Mucosa of gallbladder (tissue), 1 donor: ENCODE results near the gene FRMPD1. TPM values are rescaled to one million over a fixed set of nuclear protein-coding genes. Genes with fewer than 3 reads are reported as not detected.
A peak's percentile ranks its signal among the peaks of the same experiment; 100 is the strongest.
"Not testable (repeated sequence)": the region's sequence is repeated elsewhere in the genome, so short reads cannot be mapped to it uniquely, and the experiment has no call there.

Source experiments
- DNase-seq: peaks from one replicate; pipeline ENCODE4 v3.0.0-alpha.2; 2020; ENCODE audit warnings: low spot score
- total RNA-seq: library from RNA; stranded (reverse); gene quantifications from one replicate; pipeline ENCODE4 v1.2.1, GENCODE V29; 2021
- donor health status: DM: no; HTN: no; CAD: no.

The FRMPD1 gene, protein sequence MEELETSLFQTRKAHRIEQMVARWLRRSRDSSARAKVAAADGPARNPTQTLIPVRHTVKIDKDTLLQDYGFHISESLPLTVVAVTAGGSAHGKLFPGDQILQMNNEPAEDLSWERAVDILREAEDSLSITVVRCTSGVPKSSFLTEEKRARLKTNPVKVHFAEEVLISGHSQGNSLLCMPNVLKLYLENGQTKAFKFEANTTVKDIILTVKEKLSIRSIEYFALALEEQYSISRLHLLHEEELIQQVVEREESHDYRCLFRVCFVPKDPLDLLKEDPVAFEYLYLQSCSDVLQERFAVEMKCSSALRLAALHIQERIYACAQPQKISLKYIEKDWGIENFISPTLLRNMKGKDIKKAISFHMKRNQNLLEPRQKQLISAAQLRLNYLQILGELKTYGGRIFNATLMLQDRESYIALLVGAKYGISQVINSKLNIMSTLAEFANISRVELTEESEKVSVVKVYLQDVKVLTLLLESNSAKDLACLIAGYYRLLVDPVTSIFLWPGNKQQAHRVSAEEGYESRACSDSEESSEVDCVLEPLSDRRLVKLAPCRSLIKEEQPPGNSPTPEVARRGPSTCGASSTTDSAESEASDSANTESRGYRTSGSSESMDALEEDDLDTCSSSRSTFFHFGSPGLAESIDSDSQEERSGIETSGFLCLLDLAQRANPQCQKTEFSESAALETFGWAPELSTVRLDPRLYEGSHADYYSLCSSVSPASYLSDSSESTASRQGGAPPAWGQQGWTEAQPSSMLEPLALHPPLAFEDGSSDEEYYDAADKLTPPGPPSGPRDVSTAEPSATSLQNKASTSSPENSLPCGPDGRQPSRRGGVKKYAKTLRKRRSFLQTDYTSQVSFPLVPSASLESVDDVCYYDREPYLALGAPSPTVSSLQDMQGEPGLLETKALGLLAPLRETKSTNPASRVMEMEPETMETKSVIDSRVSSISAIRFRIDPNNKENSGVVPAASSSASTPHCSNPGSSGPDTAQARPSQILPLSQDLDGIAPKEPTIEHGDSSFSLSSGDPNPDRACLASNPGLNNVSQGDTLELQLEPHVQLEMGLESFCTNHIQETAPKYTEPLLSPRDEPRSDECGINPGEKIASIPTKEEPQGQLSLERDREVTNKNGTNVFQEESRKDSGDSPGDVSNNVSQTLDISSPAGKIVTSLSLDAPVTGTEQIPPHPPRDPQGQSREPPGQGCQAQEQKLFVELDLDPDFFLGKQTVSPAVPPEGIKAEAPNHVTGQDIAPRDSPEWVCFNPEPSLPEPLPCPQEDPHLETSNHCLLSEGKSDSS (N-terminal part only)
- 5.9 TPM for total RNA-seq

GRCh38 chr9:37650873-37651768, at the start of gene FRMPD1:
Gene FRMPD1 (plus strand): TSS chr9:37650954. CDS start chr9:37692642, 41,688 bp downstream.
- peak; percentile 71 for DNase-seq

GRCh38 chr9:37602061-37602460, 48.7 kb upstream of the FRMPD1 start:
- DNase-seq, result not testable (repeated sequence)

DNA sequence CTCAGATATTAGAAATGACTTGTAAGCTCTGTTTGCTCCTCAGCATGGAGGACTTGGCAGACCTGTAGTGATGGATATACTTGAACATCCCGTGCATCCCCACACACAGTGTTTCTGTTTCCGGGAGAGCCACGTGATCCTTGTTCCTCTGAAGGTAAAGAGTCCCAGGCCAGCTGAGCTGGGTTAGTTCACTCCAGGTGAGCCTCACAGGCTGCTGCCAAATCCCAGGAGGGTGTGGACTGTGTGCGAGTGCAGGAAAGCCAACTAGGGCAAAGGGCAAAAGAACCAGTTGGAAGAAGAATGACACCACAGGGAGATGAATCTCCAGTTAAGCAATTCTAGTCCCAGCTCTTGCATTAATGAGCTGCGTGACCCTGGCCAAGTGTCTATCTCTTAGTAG, 47.9 kb upstream of the FRMPD1 start:
- peak; percentile 91 for DNase-seq

GRCh38 chr9:37604296-37604695, 46.5 kb upstream of the FRMPD1 start:
- no peak for DNase-seq

- DNase-seq, result no peak
Observed at GRCh38 chr9:37608250-37608649, 42.5 kb upstream of the FRMPD1 start.

DNA sequence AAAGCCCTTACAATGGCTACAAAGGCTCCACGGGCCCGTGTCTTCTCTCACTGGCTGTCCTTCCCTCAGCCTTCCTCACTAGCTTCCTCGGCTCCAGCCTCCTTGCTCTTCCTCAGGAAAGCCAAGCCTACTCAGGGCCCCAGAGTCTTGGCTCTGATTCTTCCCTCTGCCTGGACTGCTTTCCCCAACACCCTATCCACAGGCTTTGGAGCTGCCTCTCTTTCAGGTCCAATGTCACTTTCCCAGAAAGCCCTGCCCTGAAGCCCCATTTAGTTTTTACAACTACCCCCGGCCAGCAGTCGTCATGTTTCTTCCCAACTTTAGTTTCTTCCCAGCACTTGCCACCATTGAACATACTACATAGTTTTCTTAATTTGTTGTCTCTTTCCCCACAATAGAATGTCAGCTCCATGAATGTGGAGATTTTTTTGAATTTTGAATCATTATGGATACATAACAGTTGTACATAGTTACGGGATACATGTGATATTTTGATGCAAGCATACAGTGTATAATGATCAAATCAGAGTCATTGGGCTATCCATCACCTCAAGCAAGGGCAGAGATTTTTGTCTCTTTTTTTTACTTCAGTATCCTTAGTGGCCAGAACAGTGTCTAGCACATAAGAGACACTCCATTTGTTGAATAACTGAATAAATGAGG, 40.9 kb upstream of the FRMPD1 start:
- no peak for DNase-seq

- DNase-seq, result no peak
Observed at GRCh38 chr9:37611014-37611413, 39.7 kb upstream of the FRMPD1 start.

DNA sequence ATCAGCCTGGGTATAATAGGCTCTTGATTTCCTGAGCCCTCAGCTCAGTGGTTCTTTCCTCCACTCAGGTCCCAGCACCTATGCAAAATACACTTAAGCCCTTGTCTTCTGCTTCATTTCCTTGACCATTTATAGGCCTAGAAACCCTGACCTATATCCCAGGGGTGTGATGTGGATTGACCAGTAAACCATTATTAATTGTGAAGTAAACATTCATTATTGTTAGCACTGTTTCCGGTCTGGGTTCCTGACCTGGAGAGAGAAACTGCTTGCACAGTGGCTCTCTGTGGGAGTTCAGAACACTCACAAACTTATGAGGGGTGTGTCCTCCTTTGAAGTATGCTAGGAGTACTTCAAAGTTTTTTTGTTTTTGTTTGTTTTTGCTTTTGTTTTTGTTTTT, 38.8 kb upstream of the FRMPD1 start:
- DNase-seq, result no peak

- DNase-seq, result no peak
Observed at GRCh38 chr9:37617161-37617560, 33.6 kb upstream of the FRMPD1 start.

DNA sequence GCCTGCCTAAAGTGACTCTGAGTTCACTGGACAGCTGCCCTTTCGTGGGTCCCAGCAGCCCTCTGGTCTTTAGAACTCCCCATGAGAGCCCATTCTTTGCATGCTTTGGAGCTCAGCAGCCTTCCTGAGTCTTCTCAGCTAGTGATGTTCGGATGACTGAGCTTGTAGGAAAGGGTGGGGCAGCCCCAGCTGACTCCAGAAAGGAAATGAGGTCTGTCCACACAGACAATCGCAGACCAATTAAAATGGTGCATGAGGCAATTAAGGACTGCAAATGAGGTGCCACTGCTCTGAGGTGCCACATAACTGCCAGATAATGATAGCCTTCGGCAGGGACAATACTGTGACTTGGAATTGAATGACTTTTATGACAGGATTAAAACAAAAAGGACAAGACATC, 32.9 kb upstream of the FRMPD1 start:
- DNase-seq, result no peak

- no peak for DNase-seq
Observed at GRCh38 chr9:37618817-37619216, 31.9 kb upstream of the FRMPD1 start.

- DNase-seq, result no peak
Observed at GRCh38 chr9:37619806-37620205, 30.9 kb upstream of the FRMPD1 start.

GRCh38 chr9:37620396-37620795, 30.4 kb upstream of the FRMPD1 start:
- DNase-seq, result no peak

GRCh38 chr9:37621273-37622121, 29.3 kb upstream of the FRMPD1 start:
- DNase-seq, result no peak

DNA sequence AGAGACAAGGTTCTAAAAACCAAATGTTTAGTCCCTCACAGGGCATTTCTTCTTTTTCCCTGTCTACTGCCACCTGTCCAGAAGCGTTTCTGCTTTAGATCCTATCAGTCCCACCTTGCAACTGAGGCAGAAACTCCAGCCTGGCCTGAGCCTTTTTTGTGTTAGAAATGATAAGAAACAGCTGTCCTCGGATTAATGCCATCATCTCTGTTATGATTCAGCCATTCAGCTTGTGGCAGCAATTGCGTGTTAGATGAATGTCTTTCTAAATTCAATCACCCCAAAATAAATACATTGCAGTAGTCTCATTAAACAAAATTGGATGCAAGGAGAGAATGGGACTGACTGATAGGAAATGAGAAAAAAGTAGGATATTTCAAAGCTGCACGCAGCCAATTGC, 28.3 kb upstream of the FRMPD1 start:
- no peak for DNase-seq

DNA sequence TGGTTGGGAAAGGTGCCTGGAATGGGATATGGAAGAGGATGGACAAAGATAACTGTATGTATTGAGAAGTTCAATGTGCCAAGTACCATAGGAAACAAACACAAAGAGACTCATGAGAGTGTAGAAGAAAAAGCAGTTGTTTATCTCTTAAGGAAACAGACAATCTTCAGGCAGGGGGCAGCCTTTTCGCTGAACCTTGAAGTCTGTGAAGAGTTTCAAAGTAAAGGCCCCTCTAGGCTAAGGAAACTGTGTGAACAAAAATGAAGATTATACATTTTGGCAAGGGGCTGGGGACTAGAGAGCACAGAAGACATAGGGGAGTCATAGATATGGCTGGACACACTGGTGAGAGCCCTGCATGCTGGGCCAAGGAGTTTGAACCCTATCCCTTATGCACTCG, 27.5 kb upstream of the FRMPD1 start:
- DNase-seq, result no peak

- DNase-seq, result no peak
Observed at GRCh38 chr9:37624073-37624472, 26.7 kb upstream of the FRMPD1 start.

DNA sequence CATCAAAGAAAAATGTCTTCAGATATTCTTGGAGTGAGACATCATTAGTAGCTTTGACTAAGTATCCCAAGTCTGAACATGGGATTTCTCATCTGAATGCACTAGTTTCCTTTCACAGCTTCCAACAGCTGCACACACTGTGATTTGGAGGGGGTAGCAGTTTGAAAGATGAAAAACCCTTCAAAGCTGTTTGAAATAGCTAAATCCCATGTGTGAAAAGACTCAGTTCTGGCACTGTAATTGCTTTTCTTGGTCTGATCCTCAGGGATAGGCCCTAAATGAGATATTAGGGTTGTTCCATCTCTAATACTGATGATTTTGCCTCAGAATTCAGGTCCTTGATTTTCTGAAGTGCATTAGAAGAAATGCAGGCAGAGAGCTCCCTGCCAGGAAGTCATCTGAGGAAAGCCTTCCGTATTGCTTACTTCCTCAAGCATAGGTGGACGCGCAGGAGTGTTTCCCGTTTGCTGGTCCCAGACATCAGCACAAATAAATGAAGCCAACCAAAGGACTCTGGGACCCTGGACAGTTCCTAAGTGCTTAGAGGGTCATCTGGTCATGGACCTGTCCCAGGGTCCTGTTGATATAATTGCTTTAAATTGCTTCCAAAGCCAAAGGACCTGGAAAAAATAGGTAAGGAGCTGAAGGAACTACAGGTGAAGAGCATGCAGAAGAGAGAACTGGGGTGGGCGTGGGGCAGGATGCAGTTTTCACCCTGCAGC, 25.6 kb upstream of the FRMPD1 start:
- no peak for DNase-seq

GRCh38 chr9:37625758-37626147, 25.0 kb upstream of the FRMPD1 start:
- DNase-seq, result no peak
